PC-3 (cell line): Measurements from ENCODE around the gene FBLN5. TPM values are rescaled to one million over a fixed set of nuclear protein-coding genes. Genes with fewer than 3 reads are reported as not detected.
A peak's percentile ranks its signal among the peaks of the same experiment; 100 is the strongest.

Source experiments
- ATAC-seq: fragments of 200-7000 bp; cut with Tn5 transposase; 2 replicates; pipeline ENCODE4 v1.9.1; 2020; ENCODE audit warnings: mild to moderate bottlenecking, moderate library complexity
- BruUV-seq: library from RNA; stranded (reverse); fragments of 400-500 nt; replicated peaks from 2 replicates; lab custom pipeline; 2021; lab: Mats Ljungman, UMichigan
- CTCF ChIA-PET: fragments of 300-600 bp; sonication (Branson Sonifier 250); formaldehyde crosslinking; loops from one replicate; lab custom pipeline; 2022; ENCODE audit warnings: antibody characterized with exemption; lab: Charles Lee
- POLR2A ChIA-PET: fragments of 300-600 bp; sonication (Branson Sonifier 250); formaldehyde crosslinking; loops from one replicate; lab custom pipeline; 2022; ENCODE audit warnings: antibody characterized with exemption; ENCODE audit not compliant: unreplicated experiment; lab: Charles Lee
- DNase-seq: peaks from one replicate; pipeline ENCODE4 v3.0.0-alpha.2; 2015
- H2AFZ ChIP-seq: fragments of 300-600 bp; sonication (generic); 2 replicates; pipeline ENCODE4 v1.6.0; 2016; ENCODE audit warnings: antibody characterized with exemption, low read length
- H3F3A ChIP-seq: fragments of 300-600 bp; sonication (generic); one replicate; pipeline ENCODE4 v1.6.0; 2017; ENCODE audit warnings: antibody characterized with exemption, low read length, control low read depth, mild to moderate bottlenecking; ENCODE audit not compliant: unreplicated experiment
- H3K27ac ChIP-seq: fragments of 300-600 bp; sonication (generic); 2 replicates; pipeline ENCODE4 v1.5.1; 2016; ENCODE audit warnings: mild to moderate bottlenecking, low read length
- H3K27me3 ChIP-seq: fragments of 300-600 bp; sonication (generic); 2 replicates; pipeline ENCODE4 v1.6.1; 2016; ENCODE audit warnings: low read length, mixed read lengths
- H3K36me3 ChIP-seq: fragments of 300-600 bp; sonication (generic); 2 replicates; pipeline ENCODE4 v1.6.1; 2016; ENCODE audit warnings: low read depth, mixed run types, low read length, mixed read lengths
- H3K4me1 ChIP-seq: fragments of 300-600 bp; sonication (generic); 2 replicates; pipeline ENCODE4 v1.5.1; 2016; ENCODE audit warnings: low read length; ENCODE audit not compliant: insufficient read depth
- H3K4me2 ChIP-seq: fragments of 300-600 bp; sonication (generic); 2 replicates; pipeline ENCODE4 v1.6.0; 2016; ENCODE audit warnings: low read length
- H3K4me3 ChIP-seq: fragments of 300-600 bp; sonication (generic); 2 replicates; pipeline ENCODE4 v1.5.1; 2016; ENCODE audit warnings: mild to moderate bottlenecking, low read length, mixed read lengths
- H3K79me2 ChIP-seq: fragments of 300-600 bp; sonication (generic); 2 replicates; pipeline ENCODE4 v1.6.1; 2017; ENCODE audit warnings: low read length, mixed read lengths
- H3K9ac ChIP-seq: fragments of 300-600 bp; sonication (generic); 2 replicates; pipeline ENCODE4 v1.6.0; 2016; ENCODE audit warnings: mild to moderate bottlenecking, low read length
- H3K9me2 ChIP-seq: fragments of 300-600 bp; sonication (generic); replicated peaks from 2 replicates; pipeline ENCODE4 v1.6.1; 2016; ENCODE audit warnings: mixed run types, low read length, mixed read lengths
- H3K9me3 ChIP-seq: fragments of 300-600 bp; sonication (generic); 2 replicates; pipeline ENCODE4 v1.6.1; 2016; ENCODE audit warnings: low read length, mixed read lengths
- H4K20me1 ChIP-seq: fragments of 300-600 bp; sonication (generic); 2 replicates; pipeline ENCODE4 v1.6.1; 2016; ENCODE audit warnings: low read length, mixed read lengths
- CTCF ChIP-seq: fragments of 300-600 bp; sonication (generic); conservative IDR thresholded peaks from 2 replicates; pipeline ENCODE4 v1.5.1; 2017; ENCODE audit warnings: antibody characterized with exemption, low read depth, mild to moderate bottlenecking, low read length
- EZH2 ChIP-seq: fragments of 300-600 bp; sonication (generic); IDR thresholded peaks from one replicate; pipeline ENCODE4 v1.6.1; 2017; ENCODE audit warnings: antibody characterized with exemption, mild to moderate bottlenecking, low read length; ENCODE audit not compliant: unreplicated experiment
- EZH2phosphoT487 ChIP-seq: fragments of 300-600 bp; sonication (generic); IDR thresholded peaks from 2 replicates; pipeline ENCODE4 v1.6.1; 2018; ENCODE audit warnings: mild to moderate bottlenecking, antibody characterized with exemption, low read length, borderline replicate concordance
- intact Hi-C: fragments of 100-400 bp; cut with micrococcal nuclease; formaldehyde crosslinking; loops from 2 replicates; pipeline ENCODE4 v1.9.0; 2023
- total RNA-seq: library from RNA; depleted of rRNA; stranded (reverse); fragments of >200 nt; gene quantifications from 2 replicates; pipeline ENCODE4 v1.2.3, GENCODE V29; 2014

FBLN5 gene
- total RNA-seq, 1 experiment from 2014 or later: 0.58 TPM

GRCh38 chr14:91911474-91912032 lies 35.9 kb downstream of the FBLN5 start:
- Histone ChIP-seq H3K4me1 (no peaks in the 10 kb centered on the region), H3K9ac (no peak overlapping the region), H3K9me3 (no peaks in the 10 kb centered on the region), H3K4me3 (no peak overlapping the region), H3K36me3 (no peaks in the 10 kb centered on the region), H3K9me2 (no peaks in the 10 kb centered on the region), H3K27ac (no peak overlapping the region), H3F3A (no peaks in the 10 kb centered on the region), H3K79me2 (no peaks in the 10 kb centered on the region), H3K4me2 (no peak overlapping the region), H3K27me3 (no peaks in the 10 kb centered on the region), H2AFZ (peak overlapping the region; percentile 21; the same call in 1 of the 2 replicates), H4K20me1 (no peaks in the 10 kb centered on the region)
- peak; percentile 61 for DNase-seq
- ChIA-PET POLR2A (interaction anchor here (0.5 to 0.7 kb wide), 2 partner anchors 53 to 252 kb away, joined by 3 to 4 read pairs; no protein-coding TSS in a partner anchor), CTCF (interaction anchor here (0.5 to 1.1 kb wide), 5 partner anchors 66 to 262 kb away, joined by 3 to 7 read pairs (median 4); no protein-coding TSS in a partner anchor)
- intact Hi-C loops: loop anchor here (1.0 kb wide), 1 partner anchor 261 kb away; no protein-coding TSS in a partner anchor
- BruUV-seq: no TSS peak
- ATAC-seq: peak; percentile 76
- peak; percentile 73 for TF ChIP-seq CTCF
- TF ChIP-seq EZH2phosphoT487: no peak

- DNase-seq (no peak), ATAC-seq (no peak)
- Histone ChIP-seq H3K36me3 (no peaks in the 10 kb centered on the region), H3K4me2 (no peak overlapping the region), H3K79me2 (no peaks in the 10 kb centered on the region), H3K4me3 (no peak overlapping the region), H4K20me1 (no peaks in the 10 kb centered on the region), H3K27ac (no peak overlapping the region), H2AFZ (no peak overlapping the region), H3K9ac (no peak overlapping the region), H3K4me1 (no peaks in the 10 kb centered on the region), H3F3A (no peaks in the 10 kb centered on the region), H3K9me2 (no peaks in the 10 kb centered on the region), H3K27me3 (no peaks in the 10 kb centered on the region), H3K9me3 (no peaks in the 10 kb centered on the region)
- no TSS peak for BruUV-seq
- TF ChIP-seq CTCF (no peak), EZH2phosphoT487 (no peak), EZH2 (no peak)
- POLR2A ChIA-PET: no interaction called here
- CTCF ChIA-PET: no interaction called here
- intact Hi-C loops: no loop called here
Measured at GRCh38 chr14:91910196-91910595, 37.3 kb downstream of the FBLN5 start.

GRCh38 chr14:91906374-91906773 lies 41.1 kb downstream of the FBLN5 start:
- Histone ChIP-seq H3K4me2 (no peak overlapping the region), H3F3A (no peaks in the 10 kb centered on the region), H3K4me3 (no peak overlapping the region), H3K9me3 (no peaks in the 10 kb centered on the region), H2AFZ (no peak overlapping the region), H4K20me1 (no peaks in the 10 kb centered on the region), H3K27ac (no peak overlapping the region), H3K4me1 (no peaks in the 10 kb centered on the region), H3K27me3 (peaks cover 6% of the 10 kb centered on the region; the same call in 1 of the 2 replicates), H3K9me2 (no peaks in the 10 kb centered on the region), H3K79me2 (no peaks in the 10 kb centered on the region), H3K9ac (no peak overlapping the region), H3K36me3 (no peaks in the 10 kb centered on the region)
- TF ChIP-seq EZH2 (no peak), EZH2phosphoT487 (no peak), CTCF (no peak)
- POLR2A ChIA-PET: no interaction called here
- CTCF ChIA-PET: no interaction called here
- BruUV-seq: no TSS peak
- DNase-seq (no peak), ATAC-seq (no peak)
- intact Hi-C loops: no loop called here
